GM19328 (cell line): ENCODE data around the gene CHRNA4.

Experiments
- ATAC-seq: cut with Tn5 transposase; IDR thresholded peaks from one replicate; pipeline ENCODE4 v1.9.1; 2021; ENCODE audit warnings: mild to moderate bottlenecking, moderate library complexity; ENCODE audit not compliant: unreplicated experiment

CHRNA4 gene

GRCh38 chr20:63364801-63365585 lies 3.8 kb upstream of the CHRNA4 start:
- ATAC-seq = no peak

- no peak for ATAC-seq
These were observed 2.9 kb upstream of the CHRNA4 start for GRCh38 chr20:63363981-63364561.

- no peak for ATAC-seq
These were observed 2.1 kb upstream of the CHRNA4 start for GRCh38 chr20:63363013-63363957.

- no peak for ATAC-seq
These were observed 1.4 kb upstream of the CHRNA4 start for GRCh38 chr20:63362436-63363009.

GRCh38 chr20:63361519-63362435 lies 628 bp upstream of the CHRNA4 start:
- ATAC-seq = no peak

- ATAC-seq = no peak
These were observed 956 bp downstream of the CHRNA4 start for GRCh38 chr20:63359937-63360849.

- ATAC-seq = no peak
These were observed 1.8 kb downstream of the CHRNA4 start for GRCh38 chr20:63359164-63359934.

- ATAC-seq = no peak
These were observed 2.9 kb downstream of the CHRNA4 start for GRCh38 chr20:63357921-63358905.

- no peak for ATAC-seq
These were observed 3.9 kb downstream of the CHRNA4 start for GRCh38 chr20:63356931-63357879.

GRCh38 chr20:63356511-63356910 lies 4.6 kb downstream of the CHRNA4 start:
- ATAC-seq = no peak

GRCh38 chr20:63355781-63356295 lies 5.3 kb downstream of the CHRNA4 start:
- ATAC-seq = no peak

GRCh38 chr20:63354636-63355350 lies 6.4 kb downstream of the CHRNA4 start:
- no peak for ATAC-seq

GRCh38 chr20:63352811-63353221 lies 8.3 kb downstream of the CHRNA4 start:
- ATAC-seq = no peak

GRCh38 chr20:63351811-63352591 lies 9.1 kb downstream of the CHRNA4 start:
- no peak for ATAC-seq
